UCSD-AML1 (cell line): ENCODE results near the gene ZNF417.
A peak's percentile ranks its signal among the peaks of the same experiment; 100 is the strongest.
"Not testable (repeated sequence)": the region's sequence is repeated elsewhere in the genome, so short reads cannot be mapped to it uniquely, and the experiment has no call there.

Experiments used
- DNase-seq: peaks from one replicate; lab custom pipeline; 2025; ENCODE audit not compliant: unreplicated experiment; lab: John Stamatoyannopoulos, UW

ZNF417 gene

GRCh38 chr19:57916168-57916995 is at the start of gene ZNF417:
Gene ZNF417 (minus strand): TSS chr19:57916592. CDS start chr19:57916411, 181 bp downstream.
- peak; percentile 80 for DNase-seq

- no peak for DNase-seq
Measured at GRCh38 chr19:57964761-57965160, 48.4 kb upstream of the ZNF417 start.

GRCh38 chr19:57961785-57962184 is 45.4 kb upstream of the ZNF417 start:
- no peak for DNase-seq

- no peak for DNase-seq
Measured at GRCh38 chr19:57954996-57955395, 38.6 kb upstream of the ZNF417 start.

GRCh38 chr19:57949702-57950101 is 33.3 kb upstream of the ZNF417 start:
- DNase-seq = no peak

GRCh38 chr19:57949296-57949695 is 32.9 kb upstream of the ZNF417 start:
- no peak for DNase-seq

GRCh38 chr19:57947419-57948134 is 31.2 kb upstream of the ZNF417 start, which contains the start of gene ZNF256:
Gene ZNF256 (minus strand): TSS chr19:57947706. CDS start chr19:57947474, 232 bp downstream.
- peak; percentile 94 for DNase-seq

GRCh38 chr19:57947088-57947418 is 30.7 kb upstream of the ZNF417 start:
- no peak for DNase-seq

GRCh38 chr19:57946316-57946715 is 29.9 kb upstream of the ZNF417 start:
- DNase-seq = no peak

- DNase-seq = no peak
Measured at GRCh38 chr19:57941593-57941992, 25.2 kb upstream of the ZNF417 start.

- DNase-seq = no peak
Measured at GRCh38 chr19:57935731-57936130, 19.3 kb upstream of the ZNF417 start.

GRCh38 chr19:57934820-57935665 is 18.7 kb upstream of the ZNF417 start, which contains the start of gene ZNF418:
Gene ZNF418 (minus strand): TSS chr19:57935402. CDS start chr19:57933822, 1,580 bp downstream.
- no peak for DNase-seq

GRCh38 chr19:57927587-57927986 is 11.2 kb upstream of the ZNF417 start:
- no peak for DNase-seq

GRCh38 chr19:57914531-57914930 is 1.9 kb downstream of the ZNF417 start:
- DNase-seq = no peak

- no peak for DNase-seq
Measured at GRCh38 chr19:57907394-57907793, 9.0 kb downstream of the ZNF417 start.

GRCh38 chr19:57905258-57905657 is 11.1 kb downstream of the ZNF417 start:
- no peak for DNase-seq

- no peak for DNase-seq
Measured at GRCh38 chr19:57903618-57904184, 12.7 kb downstream of the ZNF417 start.

- no peak for DNase-seq
Measured at GRCh38 chr19:57900311-57900710, 16.1 kb downstream of the ZNF417 start.

GRCh38 chr19:57890706-57891105 is 25.7 kb downstream of the ZNF417 start:
- not testable (repeated sequence) for DNase-seq

GRCh38 chr19:57888560-57889231 is 27.7 kb downstream of the ZNF417 start, which contains the start of gene ZNF814:
Gene ZNF814 (minus strand): TSS chr19:57889037. CDS start chr19:57888802, 235 bp downstream.
- peak; percentile 69 for DNase-seq
